MM.1S (cell line): Measurements from ENCODE around the gene SULT1A1.
A peak's percentile ranks its signal among the peaks of the same experiment; 100 is the strongest.
"Not testable (repeated sequence)": the region's sequence is repeated elsewhere in the genome, so short reads cannot be mapped to it uniquely, and the experiment has no call there.

ENCODE experiments used
- DNase-seq: peaks from one replicate; pipeline ENCODE4 v3.0.0-alpha.2; 2015
- H2AFZ ChIP-seq: fragments of 300-600 bp; sonication (generic); 2 replicates; pipeline ENCODE4 v1.6.0; 2016; ENCODE audit warnings: antibody characterized with exemption, low read length
- H3F3A ChIP-seq: fragments of 300-600 bp; sonication (generic); 2 replicates; pipeline ENCODE4 v1.6.1; 2016; ENCODE audit warnings: mild to moderate bottlenecking, antibody characterized with exemption, low read length, moderate library complexity, mixed read lengths; ENCODE audit not compliant: insufficient read depth
- H3K27ac ChIP-seq: fragments of 300-600 bp; sonication (generic); 2 replicates; pipeline ENCODE4 v1.5.1; 2016; ENCODE audit warnings: mild to moderate bottlenecking, low read length
- H3K27me3 ChIP-seq: fragments of 300-600 bp; sonication (generic); replicated peaks from 2 replicates; pipeline ENCODE4 v1.6.0; 2016; ENCODE audit warnings: low read length; ENCODE audit not compliant: insufficient read depth
- H3K36me3 ChIP-seq: fragments of 300-600 bp; sonication (generic); replicated peaks from 2 replicates; pipeline ENCODE4 v1.6.1; 2016; ENCODE audit warnings: mild to moderate bottlenecking, low read length, mixed read lengths; ENCODE audit not compliant: insufficient read depth
- H3K4me1 ChIP-seq: fragments of 300-600 bp; sonication (generic); 2 replicates; pipeline ENCODE4 v1.6.1; 2016; ENCODE audit warnings: low read length, mixed read lengths
- H3K4me2 ChIP-seq: fragments of 300-600 bp; sonication (generic); 2 replicates; pipeline ENCODE4 v1.6.0; 2016; ENCODE audit warnings: low read depth, low read length
- H3K4me3 ChIP-seq: fragments of 300-600 bp; sonication (generic); 2 replicates; pipeline ENCODE4 v1.5.1; 2016; ENCODE audit warnings: low read length, mixed read lengths
- H3K79me2 ChIP-seq: fragments of 300-600 bp; sonication (generic); 2 replicates; pipeline ENCODE4 v1.6.1; 2016; ENCODE audit warnings: mixed run types, low read length, mixed read lengths
- H3K9ac ChIP-seq: fragments of 300-600 bp; sonication (generic); 2 replicates; pipeline ENCODE4 v1.6.1; 2016; ENCODE audit warnings: low read length, mixed read lengths
- H3K9me2 ChIP-seq: fragments of 300-600 bp; sonication (generic); replicated peaks from 2 replicates; pipeline ENCODE4 v1.6.1; 2016; ENCODE audit warnings: mild to moderate bottlenecking, low read length, mixed read lengths; ENCODE audit not compliant: insufficient read depth
- H3K9me3 ChIP-seq: fragments of 300-600 bp; sonication (generic); replicated peaks from 2 replicates; pipeline ENCODE4 v1.6.1; 2016; ENCODE audit warnings: mild to moderate bottlenecking, low read length, mixed read lengths; ENCODE audit not compliant: insufficient read depth
- H4K20me1 ChIP-seq: fragments of 300-600 bp; sonication (generic); 2 replicates; pipeline ENCODE4 v1.6.1; 2016; ENCODE audit warnings: mild to moderate bottlenecking, low read length, moderate library complexity, mixed read lengths; ENCODE audit not compliant: insufficient read depth
- EZH2 ChIP-seq: fragments of 300-600 bp; sonication (generic); optimal IDR thresholded peaks from 2 replicates; pipeline ENCODE3; 2017; ENCODE audit warnings: low read depth, mild to moderate bottlenecking, antibody characterized with exemption, low read length, mixed read lengths
- EZH2phosphoT487 ChIP-seq: fragments of 300-600 bp; sonication (generic); IDR thresholded peaks from 2 replicates; pipeline ENCODE4 v1.6.1; 2018; ENCODE audit warnings: antibody characterized with exemption, low read length
- TF ChIP-seq, protein P1 (sequence below): fragments of 300-600 bp; sonication (generic); IDR thresholded peaks from 2 replicates; pipeline ENCODE4 v1.5.1; 2016; ENCODE audit warnings: antibody characterized with exemption, low read length, mixed read lengths

The SULT1A1 gene

DNA sequence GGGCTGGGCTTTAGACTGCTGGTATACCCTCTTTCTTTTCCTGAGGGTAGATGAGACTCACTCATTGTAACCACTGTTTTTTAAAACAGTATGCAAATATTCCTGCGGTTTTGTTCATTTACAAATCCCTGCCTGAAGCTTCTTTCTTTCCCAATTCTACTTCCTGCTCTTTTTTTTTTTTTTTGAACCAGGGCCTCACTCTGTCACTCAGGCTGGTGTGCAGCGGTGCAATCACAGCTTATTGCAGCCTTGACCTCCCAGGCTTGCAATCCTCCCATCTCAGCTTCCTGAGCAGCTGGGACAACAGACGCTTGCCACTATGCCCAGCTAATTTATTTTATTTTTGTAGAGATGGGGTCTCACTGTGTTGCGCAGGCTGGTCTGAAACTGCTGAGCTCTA, 8.0 kb upstream of the SULT1A1 start:
- H3K79me2 ChIP-seq: no peaks in the 10 kb centered on the region
- H3K27ac ChIP-seq: no peak overlapping the region
- no peaks in the 10 kb centered on the region for H3K4me1 ChIP-seq
- no peaks in the 10 kb centered on the region for H4K20me1 ChIP-seq
- DNase-seq: no peak
- H3K4me2 ChIP-seq: no peak overlapping the region
- H3K36me3 ChIP-seq: no peaks in the 10 kb centered on the region
- no peak overlapping the region for H3K4me3 ChIP-seq
- H3K9me2 ChIP-seq: no peaks in the 10 kb centered on the region
- no peak overlapping the region for H3K9ac ChIP-seq
- no peak for TF ChIP-seq EZH2phosphoT487
- no peak for TF ChIP-seq EZH2
- TF ChIP-seq, protein P1, sequence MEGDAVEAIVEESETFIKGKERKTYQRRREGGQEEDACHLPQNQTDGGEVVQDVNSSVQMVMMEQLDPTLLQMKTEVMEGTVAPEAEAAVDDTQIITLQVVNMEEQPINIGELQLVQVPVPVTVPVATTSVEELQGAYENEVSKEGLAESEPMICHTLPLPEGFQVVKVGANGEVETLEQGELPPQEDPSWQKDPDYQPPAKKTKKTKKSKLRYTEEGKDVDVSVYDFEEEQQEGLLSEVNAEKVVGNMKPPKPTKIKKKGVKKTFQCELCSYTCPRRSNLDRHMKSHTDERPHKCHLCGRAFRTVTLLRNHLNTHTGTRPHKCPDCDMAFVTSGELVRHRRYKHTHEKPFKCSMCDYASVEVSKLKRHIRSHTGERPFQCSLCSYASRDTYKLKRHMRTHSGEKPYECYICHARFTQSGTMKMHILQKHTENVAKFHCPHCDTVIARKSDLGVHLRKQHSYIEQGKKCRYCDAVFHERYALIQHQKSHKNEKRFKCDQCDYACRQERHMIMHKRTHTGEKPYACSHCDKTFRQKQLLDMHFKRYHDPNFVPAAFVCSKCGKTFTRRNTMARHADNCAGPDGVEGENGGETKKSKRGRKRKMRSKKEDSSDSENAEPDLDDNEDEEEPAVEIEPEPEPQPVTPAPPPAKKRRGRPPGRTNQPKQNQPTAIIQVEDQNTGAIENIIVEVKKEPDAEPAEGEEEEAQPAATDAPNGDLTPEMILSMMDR: no peak
- no peaks in the 10 kb centered on the region for H3K27me3 ChIP-seq
- H3K9me3 ChIP-seq: no peaks in the 10 kb centered on the region
- H3F3A ChIP-seq: no peaks in the 10 kb centered on the region
- no peak overlapping the region for H2AFZ ChIP-seq

DNA sequence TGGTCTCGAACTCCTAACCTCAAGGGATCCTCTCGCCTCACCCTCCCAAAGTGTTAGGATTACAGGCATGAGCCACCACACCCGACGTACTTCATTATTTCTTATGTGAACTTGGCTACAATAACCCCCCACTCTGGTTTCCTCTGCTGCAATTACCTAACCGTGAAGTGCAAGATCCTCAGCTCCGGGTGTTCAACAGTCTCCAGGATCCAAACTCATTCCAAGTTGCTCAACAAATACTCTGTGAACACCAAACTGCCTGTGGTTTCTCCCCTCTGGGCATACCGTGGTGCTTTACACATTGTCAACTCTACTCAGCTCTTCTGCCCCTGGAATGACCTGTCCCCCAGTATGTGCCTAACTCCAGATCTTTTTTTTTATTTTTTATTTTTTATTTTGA, 6.8 kb upstream of the SULT1A1 start:
- Histone ChIP-seq H3K9me2 (no peaks in the 10 kb centered on the region), H3K4me1 (no peaks in the 10 kb centered on the region), H3K9ac (no peak overlapping the region), H3K27me3 (no peaks in the 10 kb centered on the region), H3K4me2 (no peak overlapping the region), H3K27ac (no peak overlapping the region), H3K4me3 (no peak overlapping the region), H3K9me3 (no peaks in the 10 kb centered on the region), H3F3A (no peaks in the 10 kb centered on the region), H3K36me3 (no peaks in the 10 kb centered on the region), H3K79me2 (no peaks in the 10 kb centered on the region), H4K20me1 (no peaks in the 10 kb centered on the region), H2AFZ (no peak overlapping the region)
- TF ChIP-seq EZH2phosphoT487 (no peak), EZH2 (no peak)
- TF ChIP-seq, protein P1: no peak
- DNase-seq: no peak

DNA sequence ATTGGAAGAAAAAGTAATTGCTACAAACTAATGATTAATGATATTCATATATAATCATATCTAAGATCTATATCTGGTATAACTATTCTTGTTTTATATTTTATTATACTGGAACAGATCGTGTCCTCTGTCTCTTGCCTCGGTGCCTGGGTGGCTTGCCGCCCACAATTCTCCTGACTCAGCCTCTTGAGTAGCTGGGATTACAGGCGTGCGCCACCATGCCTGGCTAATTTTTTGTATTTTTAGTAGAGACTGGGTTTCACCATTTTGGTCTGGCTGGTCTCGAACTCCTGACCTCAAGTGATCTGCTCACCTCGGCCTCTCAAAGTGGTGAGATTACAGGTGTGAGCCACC, 6.4 kb upstream of the SULT1A1 start:
- H3K4me2 ChIP-seq: not testable (repeated sequence)

DNA sequence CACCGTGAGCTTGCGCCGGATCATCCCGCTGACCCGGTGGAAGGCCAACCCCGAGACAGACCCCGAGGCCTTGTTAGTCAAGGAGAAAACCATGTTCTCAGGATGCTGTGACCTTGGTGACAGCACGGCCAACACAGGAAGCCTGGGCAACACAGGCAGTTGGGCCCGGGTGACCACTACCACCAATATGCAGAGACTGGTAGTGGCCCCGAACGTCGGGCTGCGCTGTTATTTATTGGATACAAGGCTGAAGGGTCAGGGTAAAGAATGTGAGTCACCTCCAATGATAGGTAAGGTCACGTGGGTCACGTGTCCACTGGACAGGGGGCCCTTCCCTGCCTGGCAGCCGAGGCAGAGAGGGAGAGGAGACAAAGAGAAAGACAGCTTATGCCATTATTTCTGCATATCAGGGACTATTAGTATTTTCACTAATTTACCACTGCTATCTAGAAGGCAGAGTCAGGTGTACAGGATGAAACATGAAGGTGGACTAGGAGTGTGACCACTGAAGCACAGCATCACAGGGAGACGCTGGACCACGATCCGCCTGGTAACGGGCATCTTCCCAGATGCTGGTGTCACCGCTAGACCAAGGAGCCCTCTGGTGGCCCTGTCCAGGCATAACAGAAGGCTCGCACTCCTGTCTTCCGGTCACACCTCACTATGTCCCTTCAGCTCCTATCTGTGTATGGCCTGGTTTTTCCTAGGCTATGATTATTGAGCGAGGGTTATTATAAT, 5.8 kb upstream of the SULT1A1 start:
- TF ChIP-seq, protein P1: peak; percentile 46

More for the DNA sequence above, 6.4 kb upstream of the SULT1A1 start:
- H3K36me3 ChIP-seq, H3K4me1 ChIP-seq, H4K20me1 ChIP-seq, H3K4me3 ChIP-seq, H2AFZ ChIP-seq, DNase-seq, H3K9me3 ChIP-seq, H3K9me2 ChIP-seq, H3K9ac ChIP-seq, H3K79me2 ChIP-seq, H3K27ac ChIP-seq, H3F3A ChIP-seq, H3K27me3 ChIP-seq: not testable (repeated sequence)

DNA sequence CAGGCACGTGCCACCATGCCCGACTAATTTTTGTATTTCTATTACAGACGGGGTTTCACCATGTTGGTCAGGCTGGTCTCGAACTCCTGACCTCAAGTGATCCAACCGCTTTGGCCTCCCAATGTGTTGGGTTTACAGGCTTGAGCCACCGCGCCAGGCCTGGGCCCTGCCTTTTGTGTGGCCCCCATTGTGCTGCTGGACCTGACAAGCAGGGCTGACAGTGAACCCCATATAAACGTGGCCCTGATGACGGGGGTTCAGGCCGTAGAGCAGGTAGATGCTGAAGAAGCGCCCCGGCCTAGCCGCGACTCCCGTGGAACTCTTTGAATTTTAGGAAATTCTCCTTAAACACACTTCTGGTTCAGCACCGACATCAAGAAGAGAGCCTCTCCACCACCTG, 4.7 kb upstream of the SULT1A1 start:
- H3K9ac ChIP-seq, H4K20me1 ChIP-seq, H3K27me3 ChIP-seq, H3K4me1 ChIP-seq, H3F3A ChIP-seq, H3K36me3 ChIP-seq, H3K27ac ChIP-seq, H2AFZ ChIP-seq, H3K9me3 ChIP-seq, H3K4me2 ChIP-seq, DNase-seq, H3K9me2 ChIP-seq, H3K4me3 ChIP-seq, H3K79me2 ChIP-seq: not testable (repeated sequence)

More for the DNA sequence above, 5.8 kb upstream of the SULT1A1 start:
- H2AFZ ChIP-seq, DNase-seq, H3K4me2 ChIP-seq, H4K20me1 ChIP-seq, H3K27me3 ChIP-seq, H3K4me1 ChIP-seq, H3K9ac ChIP-seq, H3K27ac ChIP-seq, H3K9me2 ChIP-seq, H3F3A ChIP-seq, H3K4me3 ChIP-seq, H3K36me3 ChIP-seq, H3K79me2 ChIP-seq, H3K9me3 ChIP-seq: not testable (repeated sequence)

DNA sequence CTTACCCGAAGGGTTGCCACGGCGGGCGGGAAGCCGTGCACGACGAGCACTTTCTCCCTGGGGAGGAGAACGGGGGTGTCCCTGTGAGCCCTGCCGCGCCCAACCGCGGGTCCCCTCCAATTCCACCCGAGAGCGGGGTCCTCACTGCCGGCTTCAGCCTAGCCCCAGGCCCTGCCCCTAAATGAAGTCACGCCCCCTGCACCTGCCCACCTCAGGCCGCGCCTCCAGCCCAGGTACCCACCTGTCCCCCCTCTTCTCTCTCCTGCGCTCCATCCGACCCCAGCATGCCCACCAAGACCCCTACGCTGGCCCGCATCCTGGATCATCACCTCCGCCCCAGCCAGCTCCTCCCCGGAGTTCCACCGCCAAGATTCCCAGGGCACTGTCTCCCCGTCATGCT, 4.1 kb upstream of the SULT1A1 start:
- DNase-seq, H3K9me2 ChIP-seq: not testable (repeated sequence)

More for the DNA sequence above, 4.1 kb upstream of the SULT1A1 start:
- not testable (repeated sequence) for H3K4me3 ChIP-seq, H3K79me2 ChIP-seq, H3K9ac ChIP-seq, H3K9me3 ChIP-seq, H3K27me3 ChIP-seq, H4K20me1 ChIP-seq, H3F3A ChIP-seq, H2AFZ ChIP-seq, H3K4me2 ChIP-seq, H3K4me1 ChIP-seq, H3K36me3 ChIP-seq, H3K27ac ChIP-seq
